GM19468 (cell line): Measurements from ENCODE around the gene HRK.

Experiments used
- ATAC-seq: cut with Tn5 transposase; IDR thresholded peaks from one replicate; pipeline ENCODE4 v1.9.1; 2021; ENCODE audit warnings: mild to moderate bottlenecking, moderate library complexity, moderate number of reproducible peaks; ENCODE audit not compliant: unreplicated experiment; ENCODE audit errors: extremely low read depth

The HRK gene

GRCh38 chr12:116901612-116902011 is 20.4 kb upstream of the HRK start:
- no peak for ATAC-seq

- no peak for ATAC-seq
Observed at GRCh38 chr12:116898669-116899068, 17.4 kb upstream of the HRK start.

- ATAC-seq: no peak
Observed at GRCh38 chr12:116897476-116897875, 16.2 kb upstream of the HRK start.

GRCh38 chr12:116896411-116896924 is 15.2 kb upstream of the HRK start:
- no peak for ATAC-seq

- ATAC-seq: no peak
Observed at GRCh38 chr12:116894913-116895312, 13.7 kb upstream of the HRK start.

GRCh38 chr12:116892349-116893140 is 11.3 kb upstream of the HRK start:
- no peak for ATAC-seq

GRCh38 chr12:116891019-116891418 is 9.8 kb upstream of the HRK start:
- ATAC-seq: no peak

GRCh38 chr12:116890330-116890729 is 9.1 kb upstream of the HRK start:
- ATAC-seq: no peak

GRCh38 chr12:116887897-116888296 is 6.7 kb upstream of the HRK start:
- no peak for ATAC-seq

GRCh38 chr12:116887244-116887643 is 6.0 kb upstream of the HRK start:
- ATAC-seq: no peak

- ATAC-seq: no peak
Observed at GRCh38 chr12:116885491-116885890, 4.2 kb upstream of the HRK start.

- no peak for ATAC-seq
Observed at GRCh38 chr12:116884871-116885270, 3.6 kb upstream of the HRK start.

- ATAC-seq: no peak
Observed at GRCh38 chr12:116882742-116883141, 1.5 kb upstream of the HRK start.

GRCh38 chr12:116881877-116882507 is 751 bp upstream of the HRK start:
- ATAC-seq: no peak

GRCh38 chr12:116880817-116881324 is 370 bp downstream of the HRK start:
- no peak for ATAC-seq

- no peak for ATAC-seq
Observed at GRCh38 chr12:116880213-116880816, 926 bp downstream of the HRK start.

- ATAC-seq: no peak
Observed at GRCh38 chr12:116879509-116880212, 1.6 kb downstream of the HRK start.

- no peak for ATAC-seq
Observed at GRCh38 chr12:116878567-116879508, 2.4 kb downstream of the HRK start.

- no peak for ATAC-seq
Observed at GRCh38 chr12:116876151-116876869, 4.9 kb downstream of the HRK start.
